Skeletal muscle tissue (tissue), 4 donors: ENCODE results near the gene SLA2. TPM values are rescaled to one million over a fixed set of nuclear protein-coding genes. Genes with fewer than 3 reads are reported as not detected.

Source experiments
- H3K27ac ChIP-seq: one replicate; pipeline ENCODE4 v1.7.0; 2013; ENCODE audit warnings: mild to moderate bottlenecking, low read depth, low read length, inconsistent platforms
- H3K27me3 ChIP-seq, 3 donors: one replicate each; pipeline ENCODE4 v1.7.0; 2013; ENCODE audit warnings: low read length in 3 of 3; ENCODE audit not compliant: control insufficient read depth in 3 of 3, insufficient read depth in 3 of 3
- H3K36me3 ChIP-seq, 3 donors: one replicate each; pipeline ENCODE4 v1.7.0; 2013; ENCODE audit warnings: low read length in 3 of 3; ENCODE audit not compliant: control insufficient read depth in 3 of 3, insufficient read depth in 3 of 3
- H3K4me1 ChIP-seq, 3 donors: one replicate each; pipeline ENCODE4 v1.7.0; 2013; ENCODE audit warnings: low read length in 3 of 3, mild to moderate bottlenecking in 3 of 3; ENCODE audit not compliant: control insufficient read depth in 3 of 3, insufficient read depth in 3 of 3
- H3K4me3 ChIP-seq, 3 donors: one replicate each; pipeline ENCODE4 v1.7.0; 2013; ENCODE audit warnings: low read length in 3 of 3
- H3K9ac ChIP-seq, 3 donors: one replicate each; pipeline ENCODE4 v1.7.0; 2013; ENCODE audit warnings: low read length in 3 of 3, mild to moderate bottlenecking in 3 of 3, moderate library complexity in 2 of 3, low read depth in 1 of 3
- H3K9me3 ChIP-seq, 3 donors: one replicate each; pipeline ENCODE4 v1.7.0; 2013; ENCODE audit warnings: low read length in 3 of 3; ENCODE audit not compliant: control insufficient read depth in 3 of 3
- total RNA-seq: library from RNA; depleted of rRNA; stranded (reverse); fragments of >200 nt; gene quantifications from one replicate; pipeline ENCODE4 v1.2.3, GENCODE V29; 2014
- donor health status: Osteomylitis.

The SLA2 gene
- total RNA-seq, 1 donor from 2014 or later: not detected

DNA sequence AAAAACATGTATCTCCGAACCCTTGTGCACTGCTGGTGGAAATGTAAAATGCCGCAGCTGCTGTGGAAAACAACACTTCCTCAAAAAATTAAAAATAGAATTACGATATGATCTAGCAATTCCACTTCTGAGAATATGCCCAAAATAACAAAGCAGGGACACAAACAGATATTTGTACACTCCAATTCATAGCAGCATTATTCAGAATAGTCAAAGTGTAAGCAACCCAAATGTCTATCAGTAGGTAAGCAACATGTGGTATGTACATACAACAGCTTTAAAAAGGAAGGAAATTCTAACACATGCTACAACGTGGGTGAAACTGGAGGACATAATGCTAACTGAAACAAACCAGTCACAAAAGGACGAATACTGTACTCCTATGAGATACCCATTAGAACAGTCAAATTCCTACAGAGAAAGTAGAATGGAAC lies 46.1 kb downstream of the SLA2 start:
- H3K27ac ChIP-seq: no peak overlapping the region

GRCh38 chr20:36593347-36593929 lies 52.6 kb downstream of the SLA2 start:
- Histone ChIP-seq H3K4me3 (no peak overlapping the region), H3K4me1 (peaks cover 0 to 3% (median 0%) of the 10 kb centered on the region in 3 donors), H3K27ac (no peak overlapping the region), H3K36me3 (peaks cover 0 to 3% (median 0%) of the 10 kb centered on the region in 3 donors), H3K9ac (no peak overlapping the region), H3K9me3 (no peaks in the 10 kb centered on the region), H3K27me3 (no peaks in the 10 kb centered on the region)

More for the DNA sequence above, 46.1 kb downstream of the SLA2 start:
- no peak overlapping the region for H3K4me3 ChIP-seq
- no peaks in the 10 kb centered on the region for H3K9me3 ChIP-seq
- no peaks in the 10 kb centered on the region for H3K27me3 ChIP-seq
- H3K36me3 ChIP-seq: no peaks in the 10 kb centered on the region
- peaks cover 2 to 4% (median 2%) of the 10 kb centered on the region in 3 donors for H3K4me1 ChIP-seq
- H3K9ac ChIP-seq: no peak overlapping the region

- Histone ChIP-seq H3K9me3 (no peaks in the 10 kb centered on the region), H3K4me1 (peaks cover 0 to 3% (median 0%) of the 10 kb centered on the region in 3 donors), H3K27ac (no peak overlapping the region), H3K4me3 (no peak overlapping the region), H3K27me3 (no peaks in the 10 kb centered on the region), H3K36me3 (peaks cover 0 to 3% (median 0%) of the 10 kb centered on the region in 3 donors), H3K9ac (no peak overlapping the region)
Observed at GRCh38 chr20:36591854-36592641, 53.9 kb downstream of the SLA2 start.

- Histone ChIP-seq H3K9ac (no peak overlapping the region), H3K27ac (no peak overlapping the region), H3K4me3 (no peak overlapping the region), H3K9me3 (no peaks in the 10 kb centered on the region), H3K4me1 (peaks cover 0 to 3% (median 0%) of the 10 kb centered on the region in 3 donors), H3K36me3 (peaks cover 0 to 3% (median 3%) of the 10 kb centered on the region in 3 donors), H3K27me3 (no peaks in the 10 kb centered on the region)
Observed at GRCh38 chr20:36591281-36591680, 54.7 kb downstream of the SLA2 start.

- no peaks in the 10 kb centered on the region for H3K27me3 ChIP-seq
- H3K4me3 ChIP-seq: no peak overlapping the region
- peaks cover 0 to 2% (median 0%) of the 10 kb centered on the region in 3 donors for H3K4me1 ChIP-seq
- H3K27ac ChIP-seq: no peak overlapping the region
- peaks cover 0 to 6% (median 5%) of the 10 kb centered on the region in 3 donors for H3K36me3 ChIP-seq
- H3K9me3 ChIP-seq: no peaks in the 10 kb centered on the region
- H3K9ac ChIP-seq: no peak overlapping the region
Observed at GRCh38 chr20:36587388-36588070, 58.5 kb downstream of the SLA2 start.

GRCh38 chr20:36585410-36586125 lies 60.4 kb downstream of the SLA2 start:
- no peaks in the 10 kb centered on the region for H3K27me3 ChIP-seq
- H3K36me3 ChIP-seq: peaks cover 0 to 9% (median 7%) of the 10 kb centered on the region in 3 donors
- H3K4me3 ChIP-seq: no peak overlapping the region
- no peak overlapping the region for H3K27ac ChIP-seq
- H3K9ac ChIP-seq: no peak overlapping the region
- H3K9me3 ChIP-seq: no peaks in the 10 kb centered on the region
- no peaks in the 10 kb centered on the region for H3K4me1 ChIP-seq

DNA sequence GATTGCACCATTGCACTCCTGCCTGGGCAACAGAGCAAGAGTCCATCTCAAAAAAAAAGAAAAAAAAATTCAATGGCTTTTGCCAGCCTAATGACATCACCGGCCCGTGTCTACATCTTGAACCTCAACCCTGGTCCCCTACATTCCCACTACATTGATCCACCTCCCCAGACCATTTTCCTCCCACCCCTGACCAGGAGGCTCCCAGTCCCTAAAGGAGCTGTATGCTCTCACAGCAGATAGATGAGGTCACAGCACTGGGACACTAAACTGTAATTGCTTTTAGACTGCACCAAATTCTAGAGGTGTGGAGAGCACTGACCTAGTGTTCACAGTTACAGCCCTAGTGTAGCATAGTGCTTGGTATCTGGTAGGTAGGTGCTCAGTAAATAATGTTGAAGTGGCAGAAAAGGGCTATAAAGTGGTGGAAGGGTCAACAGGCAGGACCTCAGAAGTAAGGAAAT lies 61.9 kb downstream of the SLA2 start:
- Histone ChIP-seq H3K27me3 (peaks cover 0 to 5% (median 0%) of the 10 kb centered on the region in 3 donors), H3K9me3 (no peaks in the 10 kb centered on the region), H3K27ac (no peak overlapping the region), H3K4me3 (no peak overlapping the region), H3K9ac (no peak overlapping the region), H3K4me1 (no peaks in the 10 kb centered on the region), H3K36me3 (peaks cover 0 to 15% (median 9%) of the 10 kb centered on the region in 3 donors)

DNA sequence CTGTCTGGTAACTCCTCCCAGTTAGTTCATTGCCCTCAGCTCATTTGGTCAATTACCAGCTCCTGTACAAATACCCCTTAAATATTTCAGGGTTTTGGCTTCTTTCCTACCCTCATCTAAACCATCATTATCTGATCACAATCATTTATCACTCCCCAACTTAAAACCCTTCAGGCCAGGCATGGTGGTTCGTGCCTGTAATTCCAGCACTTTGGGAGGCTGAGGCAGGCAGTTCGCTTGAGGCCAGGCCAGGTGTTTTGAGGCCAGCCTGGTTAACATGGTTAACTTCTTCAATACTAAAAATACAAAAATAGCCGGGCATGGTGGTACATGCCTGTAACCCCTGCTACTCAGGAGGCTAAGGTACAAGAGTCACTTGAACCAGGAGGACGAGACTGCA lies 63.2 kb downstream of the SLA2 start:
- Histone ChIP-seq H3K36me3 (peaks cover 3 to 17% (median 12%) of the 10 kb centered on the region in 3 donors), H3K9me3 (no peaks in the 10 kb centered on the region), H3K4me1 (no peaks in the 10 kb centered on the region), H3K4me3 (no peak overlapping the region), H3K27ac (no peak overlapping the region), H3K27me3 (peaks cover 0 to 16% (median 4%) of the 10 kb centered on the region in 3 donors), H3K9ac (no peak overlapping the region)

- Histone ChIP-seq H3K27me3 (peaks cover 0 to 16% (median 5%) of the 10 kb centered on the region in 3 donors), H3K9me3 (no peaks in the 10 kb centered on the region), H3K4me1 (no peaks in the 10 kb centered on the region), H3K27ac (no peak overlapping the region), H3K9ac (no peak overlapping the region), H3K4me3 (no peak overlapping the region), H3K36me3 (peaks cover 3 to 17% (median 12%) of the 10 kb centered on the region in 3 donors)
Observed at GRCh38 chr20:36582322-36582721, 63.7 kb downstream of the SLA2 start.
